Measurements from ENCODE around the gene TUT1. TPM values are rescaled to one million over a fixed set of nuclear protein-coding genes. Genes with fewer than 3 reads are reported as not detected.
A peak's percentile ranks its signal among the peaks of the same experiment; 100 is the strongest.

TUT1 gene
- total RNA-seq, 2 experiments from 2014 or later, result 32.5 to 36.0 TPM

- no peaks in the 10 kb centered on the region for H3K9me3 Mint-ChIP-seq (ENCODE audit: low read depth)
- peaks cover 36% of the 10 kb centered on the region for H3K4me1 Mint-ChIP-seq
- H3K27ac Mint-ChIP-seq, result no peak overlapping the region
- intact Hi-C loops (cut with DNase I, micrococcal nuclease), result loop anchor here in 1 of 2 experiments (10.0 kb wide), 1 partner anchor 1640 kb away; the partner anchor contains the start of genes FKBP2 and PPP1R14B
- H3K36me3 Mint-ChIP-seq (ENCODE audit: low read depth), result peaks cover 70% of the 10 kb centered on the region
- ChIA-PET POLR2A (interaction anchor here (1.4 kb wide), 1 partner anchor 13 kb away, joined by 4 read pairs; the partner anchor contains the start of gene TUT1), CTCF (interaction anchor here (0.8 to 0.9 kb wide), 2 partner anchors 12 to 30 kb away, joined by 3 to 4 read pairs; no protein-coding TSS in a partner anchor)
- no peak overlapping the region for H3K4me3 Mint-ChIP-seq
- no peaks in the 10 kb centered on the region for H3K27me3 Mint-ChIP-seq
- DNase-seq (no peak), ATAC-seq (no peak)
Observed at GRCh38 chr11:62604460-62605120, 13.3 kb upstream of the TUT1 start.

DNA sequence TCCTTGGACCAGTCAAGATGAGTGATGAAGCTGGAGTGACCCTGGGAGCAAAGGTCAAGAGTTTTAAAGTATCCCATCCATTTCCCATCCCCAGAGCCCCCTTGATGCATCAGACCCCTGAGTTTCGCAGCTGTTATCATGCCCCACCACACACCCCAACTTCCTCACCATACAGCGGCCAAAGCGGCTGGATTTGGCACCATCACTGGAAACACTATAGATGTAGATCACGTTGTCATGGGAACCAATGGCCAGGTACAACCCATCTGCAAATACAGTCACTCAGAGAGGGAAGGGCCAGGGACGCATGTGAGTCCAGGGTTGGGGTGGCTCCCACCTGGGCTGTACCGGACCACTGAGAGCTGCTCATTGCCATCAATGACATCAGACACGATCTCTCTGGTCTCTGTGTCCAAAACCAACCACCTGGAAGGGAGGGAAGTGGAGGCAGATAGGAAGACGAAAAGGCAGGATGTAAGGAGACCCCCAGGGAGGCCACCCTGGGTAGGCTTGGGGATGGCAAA, 12.5 kb upstream of the TUT1 start:
- H3K4me3 Mint-ChIP-seq, result peak overlapping the region; percentile 19
- H3K9me3 Mint-ChIP-seq (ENCODE audit: low read depth), result no peaks in the 10 kb centered on the region
- peaks cover 70% of the 10 kb centered on the region for H3K36me3 Mint-ChIP-seq (ENCODE audit: low read depth)
- no peak for DNase-seq
- ATAC-seq, result no peak
- no peak overlapping the region for H3K27ac Mint-ChIP-seq
- ChIA-PET POLR2A (interaction anchor here (1.4 kb wide), 1 partner anchor 12 kb away, joined by 4 read pairs; the partner anchor contains the start of gene TUT1), CTCF (interaction anchor here (0.5 to 1.1 kb wide), 4 partner anchors 11 to 143 kb away, joined by 3 to 5 read pairs (median 4); no protein-coding TSS in a partner anchor)
- H3K4me1 Mint-ChIP-seq, result peaks cover 41% of the 10 kb centered on the region
- intact Hi-C loops (cut with DNase I, micrococcal nuclease), result loop anchor here in 1 of 2 experiments (10.0 kb wide), 1 partner anchor 1641 kb away; the partner anchor contains the start of genes FKBP2 and PPP1R14B
- H3K27me3 Mint-ChIP-seq, result no peaks in the 10 kb centered on the region

- ChIA-PET CTCF (interaction anchor here (1.1 kb wide), 1 partner anchor 29 kb away, joined by 3 read pairs; no protein-coding TSS in a partner anchor), POLR2A (interaction anchor here (1.4 kb wide), 1 partner anchor 12 kb away, joined by 4 read pairs; the partner anchor contains the start of gene TUT1)
- H3K36me3 Mint-ChIP-seq (ENCODE audit: low read depth), result peaks cover 71% of the 10 kb centered on the region
- H3K9me3 Mint-ChIP-seq (ENCODE audit: low read depth), result no peaks in the 10 kb centered on the region
- peak overlapping the region; percentile 19 for H3K4me3 Mint-ChIP-seq
- no peak for ATAC-seq
- peak overlapping the region; percentile 28 for H3K27ac Mint-ChIP-seq
- H3K27me3 Mint-ChIP-seq, result no peaks in the 10 kb centered on the region
- intact Hi-C loops (cut with DNase I, micrococcal nuclease), result loop anchor here in 1 of 2 experiments (10.0 kb wide), 1 partner anchor 1642 kb away; the partner anchor contains the start of genes FKBP2 and PPP1R14B
- peaks cover 45% of the 10 kb centered on the region for H3K4me1 Mint-ChIP-seq
- DNase-seq, result no peak
Observed at GRCh38 chr11:62603072-62603408, 11.7 kb upstream of the TUT1 start.

DNA sequence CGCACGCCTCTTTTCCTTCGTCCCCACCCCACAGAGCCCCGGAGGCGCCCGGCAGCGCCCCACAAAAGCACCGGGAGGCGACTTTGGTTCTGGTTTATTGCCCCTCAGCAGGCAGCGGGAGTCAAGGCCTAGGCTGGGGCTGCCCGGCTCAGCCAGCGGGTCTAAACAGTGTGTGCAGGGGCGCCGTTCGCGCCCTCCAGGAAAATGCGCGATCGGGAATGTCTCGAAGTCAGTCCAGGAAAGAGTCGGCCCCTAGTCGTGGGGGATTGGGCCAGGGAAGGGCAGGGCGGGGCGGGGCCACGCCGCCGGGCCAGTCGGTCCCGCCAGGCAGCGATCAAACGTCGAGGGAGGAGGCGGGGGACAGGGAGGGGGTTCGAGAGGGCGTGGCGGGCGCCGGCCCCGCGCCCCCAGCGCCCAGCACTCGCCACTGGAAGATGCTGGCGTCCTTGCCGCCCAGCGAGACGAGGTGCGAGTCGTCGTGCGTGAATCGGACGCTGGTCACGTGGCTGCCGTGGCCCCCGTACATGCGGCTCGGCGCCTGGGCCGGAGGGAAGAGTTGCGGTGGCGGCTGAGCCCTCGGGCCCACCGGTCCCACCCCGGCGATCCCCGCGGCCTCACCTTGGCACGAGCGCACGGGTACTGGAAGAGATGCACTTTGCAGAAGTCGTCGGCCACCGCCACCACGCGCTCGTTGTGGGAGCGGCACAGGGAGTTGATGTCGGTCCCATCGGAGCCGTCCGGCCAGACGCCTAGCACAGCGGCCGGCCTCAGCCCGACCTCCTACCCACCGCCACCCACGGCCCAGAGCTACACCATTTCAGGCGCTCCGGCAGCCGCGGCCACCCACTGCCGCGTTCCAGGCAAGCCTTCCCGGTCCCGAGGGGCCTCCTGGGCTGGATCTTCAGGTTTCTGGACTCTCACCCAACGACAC, 11.1 kb upstream of the TUT1 start:
- Mint-ChIP-seq H3K36me3 (ENCODE audit: low read depth) (peaks cover 71% of the 10 kb centered on the region), H3K9me3 (ENCODE audit: low read depth) (no peaks in the 10 kb centered on the region), H3K4me1 (peaks cover 48% of the 10 kb centered on the region), H3K27ac (peak overlapping the region; percentile 95), H3K27me3 (no peaks in the 10 kb centered on the region), H3K4me3 (peak overlapping the region; percentile 91)
- intact Hi-C loops (cut with DNase I, micrococcal nuclease), result loop anchor here in 1 of 2 experiments (1.0 to 10.0 kb wide), 2 partner anchors 10 to 1642 kb away; partner anchors contain the start of genes EML3, FKBP2 and PPP1R14B
- peak; percentile 52 for DNase-seq
- ChIA-PET POLR2A (interaction anchor here (0.7 to 3.3 kb wide), 17 partner anchors 9 to 279 kb away, joined by 3 to 81 read pairs (median 4); partner anchors contain the start of genes BSCL2, C11orf98, CSKMT and EEF1G), CTCF (interaction anchor here (0.6 to 1.5 kb wide), 10 partner anchors 9 to 184 kb away, joined by 3 to 20 read pairs (median 4); partner anchors contain the start of genes B3GAT3, C11orf98, CSKMT and LBHD1)
- ATAC-seq, result no peak

DNA sequence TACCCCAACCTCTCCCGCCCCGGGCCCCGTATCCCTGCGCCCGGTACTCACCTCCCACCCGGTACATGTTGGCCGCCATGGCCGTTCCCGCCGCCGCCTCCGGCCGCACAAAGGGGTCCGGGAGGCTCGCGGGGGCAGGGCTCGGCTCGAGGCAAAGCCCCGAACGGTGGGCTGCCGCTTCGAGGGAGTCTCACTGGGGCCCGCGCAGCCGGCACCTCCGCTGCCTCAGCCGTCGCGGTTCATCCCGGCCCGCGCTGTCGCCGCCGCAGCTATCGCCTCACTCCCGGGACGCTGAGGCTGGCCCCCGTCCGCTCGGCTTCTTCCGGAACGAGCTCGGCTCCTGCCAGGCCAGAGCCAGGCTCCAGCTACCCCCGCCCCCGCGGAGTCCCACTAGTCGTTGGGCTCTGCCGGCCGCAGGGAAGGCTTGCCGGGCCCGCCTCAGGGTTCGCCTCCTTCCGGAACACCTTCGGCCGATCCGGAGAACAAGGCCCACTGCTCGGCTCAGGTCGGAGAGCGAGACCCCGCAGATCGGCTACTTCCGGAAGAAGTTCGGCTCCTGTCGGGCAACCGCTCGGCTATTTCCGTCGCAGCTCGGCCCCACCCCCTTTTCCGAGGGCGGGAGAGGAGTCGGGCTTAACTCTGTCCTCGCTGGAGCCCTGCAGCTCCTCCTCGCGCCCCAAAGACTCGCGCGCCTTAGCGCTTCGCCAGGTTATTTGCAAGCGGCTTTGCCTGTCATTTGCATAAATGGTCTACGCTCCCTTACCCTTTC, 10.2 kb upstream of the TUT1 start, which contains the start of gene MTA2:
MTA2 (minus strand) TSS at position 494 of the 769 bp plus-strand sequence; CDS start at position 79, 415 bp downstream.
- peak within 1 kb of the TSS; percentile 91 for H3K4me3 Mint-ChIP-seq
- H3K27ac Mint-ChIP-seq, result peak within 1 kb of the TSS; percentile 96
- ChIA-PET CTCF (interaction anchor here (0.6 to 1.5 kb wide), 12 partner anchors 10 to 231 kb away, joined by 3 to 20 read pairs (median 4); partner anchors contain the start of genes B3GAT3, C11orf98, CSKMT and EML3), POLR2A (interaction anchor here (0.5 to 3.3 kb wide), 23 partner anchors 10 to 280 kb away, joined by 3 to 81 read pairs (median 4); partner anchors contain the start of genes B3GAT3, BSCL2, C11orf98 and CSKMT)
- peaks cover 51% of the 10 kb centered on the region for H3K4me1 Mint-ChIP-seq
- no peaks in the 10 kb centered on the region for H3K9me3 Mint-ChIP-seq (ENCODE audit: low read depth)
- ATAC-seq (peak; percentile 89), DNase-seq (peak; percentile 100)
- H3K36me3 Mint-ChIP-seq (ENCODE audit: low read depth), result peaks cover 72% of the 10 kb centered on the region
- H3K27me3 Mint-ChIP-seq, result no peaks in the 10 kb centered on the region
- intact Hi-C loops (cut with DNase I, micrococcal nuclease), result loop anchor here (1.0 to 10.0 kb wide), 5 partner anchors 11 to 1643 kb away; partner anchors contain the start of genes EML3 (in 1 of the 2), FKBP2 (in 1 of the 2), PPP1R14B (in 1 of the 2) and UBXN1 (in 1 of the 2)

- Mint-ChIP-seq H3K4me1 (peaks cover 48% of the 10 kb centered on the region), H3K27me3 (no peaks in the 10 kb centered on the region), H3K27ac (peak overlapping the region; percentile 96), H3K9me3 (ENCODE audit: low read depth) (no peaks in the 10 kb centered on the region), H3K4me3 (peak overlapping the region; percentile 91), H3K36me3 (ENCODE audit: low read depth) (peaks cover 73% of the 10 kb centered on the region)
- ATAC-seq (no peak), DNase-seq (peak; percentile 66)
- POLR2A ChIA-PET, result interaction anchor here (0.6 to 3.3 kb wide), 15 partner anchors 9 to 281 kb away, joined by 3 to 81 read pairs (median 5); partner anchors contain the start of genes B3GAT3, BSCL2, C11orf98 and CSKMT
- intact Hi-C loops (cut with DNase I, micrococcal nuclease), result loop anchor here (2.0 to 10.0 kb wide), 4 partner anchors 48 to 1644 kb away; partner anchors contain the start of genes FKBP2 (in 1 of the 2), PPP1R14B (in 1 of the 2) and UBXN1 (in 1 of the 2)
- CTCF ChIA-PET, result interaction anchor here (0.9 to 1.7 kb wide), 7 partner anchors 9 to 71 kb away, joined by 3 to 20 read pairs (median 10); partner anchors contain the start of genes B3GAT3, EML3, LBHD1 and ROM1
Observed at GRCh38 chr11:62601122-62601371, 9.7 kb upstream of the TUT1 start.

GRCh38 chr11:62600367-62601121, 9.2 kb upstream of the TUT1 start:
- H3K4me3 Mint-ChIP-seq, result peak overlapping the region; percentile 91
- peak; percentile 60 for DNase-seq
- peaks cover 73% of the 10 kb centered on the region for H3K36me3 Mint-ChIP-seq (ENCODE audit: low read depth)
- POLR2A ChIA-PET, result interaction anchor here (0.6 to 3.3 kb wide), 7 partner anchors 9 to 255 kb away, joined by 3 to 81 read pairs (median 6); partner anchors contain the start of genes B3GAT3, C11orf98, CSKMT and EEF1G
- peak overlapping the region; percentile 96 for H3K27ac Mint-ChIP-seq
- intact Hi-C loops (cut with DNase I, micrococcal nuclease), result loop anchor here (2.0 to 10.0 kb wide), 4 partner anchors 48 to 1644 kb away; partner anchors contain the start of genes FKBP2 (in 1 of the 2), PPP1R14B (in 1 of the 2) and UBXN1 (in 1 of the 2)
- H3K9me3 Mint-ChIP-seq (ENCODE audit: low read depth), result no peaks in the 10 kb centered on the region
- ATAC-seq, result no peak
- H3K4me1 Mint-ChIP-seq, result peaks cover 48% of the 10 kb centered on the region
- H3K27me3 Mint-ChIP-seq, result no peaks in the 10 kb centered on the region
- CTCF ChIA-PET, result interaction anchor here (0.6 to 2.1 kb wide), 6 partner anchors 9 to 262 kb away, joined by 3 to 18 read pairs (median 6); partner anchors contain the start of genes EML3, ROM1 and TUT1

- DNase-seq (peak; percentile 55), ATAC-seq (no peak)
- Mint-ChIP-seq H3K4me3 (peak overlapping the region; percentile 91), H3K27ac (peak overlapping the region; percentile 96), H3K9me3 (ENCODE audit: low read depth) (no peaks in the 10 kb centered on the region), H3K27me3 (no peaks in the 10 kb centered on the region), H3K4me1 (peaks cover 48% of the 10 kb centered on the region), H3K36me3 (ENCODE audit: low read depth) (peaks cover 74% of the 10 kb centered on the region)
- intact Hi-C loops (cut with DNase I, micrococcal nuclease), result loop anchor here (1.0 to 10.0 kb wide), 14 partner anchors 9 to 1645 kb away; partner anchors contain the start of genes TUT1 (in 2 of the 2), C11orf98 (in 1 of the 2), CSKMT (in 1 of the 2) and EML3 (in 1 of the 2)
- ChIA-PET POLR2A (interaction anchor here (0.6 to 3.3 kb wide), 11 partner anchors 8 to 256 kb away, joined by 3 to 81 read pairs (median 3); partner anchors contain the start of genes C11orf98, CSKMT, LBHD1 and TTC9C), CTCF (interaction anchor here (0.6 to 2.1 kb wide), 10 partner anchors 8 to 262 kb away, joined by 3 to 12 read pairs (median 4); partner anchors contain the start of genes C11orf98, CSKMT, EML3 and HNRNPUL2)
Observed at GRCh38 chr11:62599901-62600300, 8.6 kb upstream of the TUT1 start.
